GM13977 (cell line): ENCODE results near the gene ARF1.
A peak's percentile ranks its signal among the peaks of the same experiment; 100 is the strongest.

Source experiments
- DNase-seq: peaks from one replicate; pipeline ENCODE4 v3.0.0; 2012; ENCODE audit warnings: low spot score
- in situ Hi-C: fragments of 300-500 bp; cut with MboI; formaldehyde crosslinking; loops from one replicate; pipeline ENCODE4 v1.12.0; 2022; ENCODE audit warnings: low sequenced_read_pairs, low pct_unique_long_range_greater_than_20kb, mixed read lengths, inconsistent platforms; ENCODE audit not compliant: unreplicated experiment
- TF ChIP-seq, protein P1 (sequence below): IDR thresholded peaks from 2 replicates; pipeline ENCODE4 v1.5.1; 2012; ENCODE audit warnings: mild to moderate bottlenecking, control low read depth; ENCODE audit not compliant: insufficient read depth; ENCODE audit errors: extremely low read depth, missing control alignments

Gene ARF1

DNA sequence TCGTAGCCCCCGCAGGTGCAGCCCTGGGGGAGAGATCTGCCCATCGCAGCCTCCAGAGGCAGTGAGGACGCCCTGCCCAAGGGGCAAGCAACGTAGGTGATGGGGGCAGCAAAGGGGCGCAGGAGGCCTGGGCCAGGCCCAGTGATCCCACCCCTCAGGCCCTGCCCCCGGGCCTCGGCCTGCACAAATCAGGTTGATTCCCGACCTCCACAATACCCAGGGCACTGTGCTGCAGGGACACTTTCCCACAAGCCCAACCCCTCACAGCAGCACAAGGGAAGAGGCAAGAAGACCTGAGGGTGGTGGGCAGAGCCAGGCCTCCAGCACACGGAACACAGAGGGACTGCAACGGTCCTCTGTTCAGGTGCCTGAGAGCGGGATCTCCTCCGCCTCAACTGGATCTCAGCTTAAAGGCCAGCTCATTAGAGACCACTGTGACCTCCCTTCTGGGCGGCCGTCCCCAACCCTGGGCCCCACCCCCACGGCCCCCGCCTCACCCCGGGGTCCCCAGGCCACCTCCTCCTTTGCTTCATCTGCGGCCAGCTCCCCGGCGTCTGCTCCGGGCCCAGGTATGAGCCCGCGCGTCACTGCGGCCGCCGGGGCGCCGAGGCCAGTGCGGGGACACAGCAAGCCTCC lies 812 bp upstream of the ARF1 start:
- TF ChIP-seq, protein P1, sequence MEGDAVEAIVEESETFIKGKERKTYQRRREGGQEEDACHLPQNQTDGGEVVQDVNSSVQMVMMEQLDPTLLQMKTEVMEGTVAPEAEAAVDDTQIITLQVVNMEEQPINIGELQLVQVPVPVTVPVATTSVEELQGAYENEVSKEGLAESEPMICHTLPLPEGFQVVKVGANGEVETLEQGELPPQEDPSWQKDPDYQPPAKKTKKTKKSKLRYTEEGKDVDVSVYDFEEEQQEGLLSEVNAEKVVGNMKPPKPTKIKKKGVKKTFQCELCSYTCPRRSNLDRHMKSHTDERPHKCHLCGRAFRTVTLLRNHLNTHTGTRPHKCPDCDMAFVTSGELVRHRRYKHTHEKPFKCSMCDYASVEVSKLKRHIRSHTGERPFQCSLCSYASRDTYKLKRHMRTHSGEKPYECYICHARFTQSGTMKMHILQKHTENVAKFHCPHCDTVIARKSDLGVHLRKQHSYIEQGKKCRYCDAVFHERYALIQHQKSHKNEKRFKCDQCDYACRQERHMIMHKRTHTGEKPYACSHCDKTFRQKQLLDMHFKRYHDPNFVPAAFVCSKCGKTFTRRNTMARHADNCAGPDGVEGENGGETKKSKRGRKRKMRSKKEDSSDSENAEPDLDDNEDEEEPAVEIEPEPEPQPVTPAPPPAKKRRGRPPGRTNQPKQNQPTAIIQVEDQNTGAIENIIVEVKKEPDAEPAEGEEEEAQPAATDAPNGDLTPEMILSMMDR, result no peak
- in situ Hi-C loops, result no loop called here
- peak; percentile 59 for DNase-seq

DNA sequence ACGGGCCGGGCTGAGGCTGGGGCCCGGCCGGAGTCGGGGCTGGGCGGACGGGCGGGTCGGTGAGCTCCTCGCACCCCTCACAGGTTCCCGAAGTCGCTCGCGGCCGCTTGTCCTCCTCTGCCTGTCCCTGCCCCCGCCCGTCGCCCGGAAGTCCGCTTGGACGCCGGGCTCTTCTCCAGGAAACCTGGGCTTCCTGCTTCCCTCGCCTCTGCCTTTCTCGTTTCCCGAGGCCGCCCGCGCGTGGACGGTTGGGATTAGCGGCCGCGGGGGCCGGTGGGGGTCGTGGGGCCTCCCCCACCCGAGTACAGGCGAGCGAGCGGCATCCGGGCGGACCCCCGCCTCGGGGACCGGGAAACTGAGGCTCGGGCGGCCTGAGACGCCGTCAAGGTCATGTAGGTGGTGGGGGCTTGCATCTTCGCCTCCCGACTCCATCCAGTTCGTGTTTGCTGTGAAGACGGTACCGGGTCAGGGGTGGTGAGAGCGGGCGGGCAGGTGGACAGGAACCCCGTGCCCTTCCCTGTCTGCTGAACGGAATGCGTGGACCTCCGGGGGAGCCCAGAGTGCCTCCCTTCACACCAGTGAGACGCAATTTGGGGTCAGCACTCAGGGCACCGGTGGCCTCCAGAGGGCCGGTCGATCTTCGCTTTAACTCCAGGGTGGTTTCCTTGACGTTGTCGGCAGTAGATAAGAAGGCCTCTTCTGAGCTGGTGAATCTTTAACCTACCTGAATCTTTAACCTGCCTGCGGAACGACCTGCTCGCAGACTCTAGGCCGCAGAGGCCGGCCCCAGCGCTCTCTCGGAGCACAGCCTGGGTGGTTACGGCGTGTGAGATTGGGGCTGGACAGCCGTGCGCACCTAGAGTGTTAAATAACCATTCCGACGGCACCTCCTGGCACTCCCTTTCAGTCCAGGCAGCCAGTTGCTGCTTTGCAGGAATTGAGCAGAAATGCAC lies 686 bp downstream of the ARF1 start:
- DNase-seq, result peak; percentile 62
- in situ Hi-C loops, result no loop called here
- TF ChIP-seq, protein P1, result no peak

DNA sequence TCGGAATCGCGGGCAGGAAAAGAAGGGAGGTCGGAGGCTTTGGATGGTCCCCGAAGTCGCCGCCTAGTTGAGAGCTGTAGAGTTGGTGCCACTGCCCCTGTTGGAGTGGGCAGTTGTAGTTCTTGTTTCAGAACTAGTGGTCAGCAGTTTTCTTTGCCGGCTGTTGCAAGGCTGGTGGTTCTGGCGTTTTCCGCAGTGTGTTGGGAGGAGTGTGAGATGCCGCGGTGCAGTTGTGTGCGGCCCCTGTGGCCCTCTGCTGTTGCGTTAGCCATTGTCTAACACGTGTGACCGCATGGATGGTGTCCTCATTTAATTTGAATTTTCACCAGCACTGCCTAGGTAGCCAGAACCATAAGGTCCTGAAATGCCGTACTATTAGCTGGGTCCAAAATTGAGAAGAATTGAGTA lies 1.4 kb downstream of the ARF1 start:
- TF ChIP-seq, protein P1, result no peak
- in situ Hi-C loops, result no loop called here
- no peak for DNase-seq

DNA sequence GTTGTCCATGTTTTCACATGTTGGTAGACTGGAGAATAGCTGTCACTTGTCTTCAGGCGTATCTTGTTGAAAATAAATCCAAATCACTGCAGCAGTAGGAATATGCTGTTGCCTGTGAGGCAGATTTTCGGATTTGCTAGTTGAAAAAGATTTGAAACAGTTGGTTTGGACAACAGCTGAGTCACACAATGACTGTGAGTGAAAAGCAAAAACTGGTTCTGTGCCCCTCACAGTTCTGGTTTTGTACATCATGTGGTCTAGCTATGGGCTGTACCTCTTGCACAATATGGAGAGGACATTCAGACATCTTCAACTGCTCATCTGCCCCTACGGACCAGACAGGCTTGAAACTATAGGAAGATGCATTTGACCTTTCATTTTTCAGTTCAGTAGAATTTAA lies 1.8 kb downstream of the ARF1 start:
- in situ Hi-C loops, result no loop called here
- DNase-seq, result no peak

DNA sequence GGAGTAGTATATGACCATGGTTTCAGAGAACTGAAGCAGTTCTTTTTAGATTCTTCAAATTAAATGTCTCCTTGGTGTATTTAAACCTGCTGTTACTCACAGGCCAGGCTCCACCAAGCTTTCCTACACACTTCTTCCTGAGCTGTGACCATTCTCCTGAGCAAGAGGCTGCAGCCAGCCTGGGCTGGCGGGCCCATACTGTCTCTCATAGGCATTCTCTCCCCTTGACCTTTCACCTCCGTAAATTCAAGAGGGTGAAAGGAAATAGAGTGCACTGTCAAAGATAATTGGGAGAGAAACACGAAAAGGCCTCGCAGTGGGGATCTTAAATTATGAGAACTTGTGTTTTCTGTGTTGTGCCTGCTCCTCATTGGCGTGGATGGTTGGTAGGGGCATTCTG lies 2.3 kb downstream of the ARF1 start:
- in situ Hi-C loops, result no loop called here
- TF ChIP-seq, protein P1, result no peak
- no peak for DNase-seq

More for the DNA sequence above, 1.8 kb downstream of the ARF1 start:
- TF ChIP-seq, protein P1, result no peak

DNA sequence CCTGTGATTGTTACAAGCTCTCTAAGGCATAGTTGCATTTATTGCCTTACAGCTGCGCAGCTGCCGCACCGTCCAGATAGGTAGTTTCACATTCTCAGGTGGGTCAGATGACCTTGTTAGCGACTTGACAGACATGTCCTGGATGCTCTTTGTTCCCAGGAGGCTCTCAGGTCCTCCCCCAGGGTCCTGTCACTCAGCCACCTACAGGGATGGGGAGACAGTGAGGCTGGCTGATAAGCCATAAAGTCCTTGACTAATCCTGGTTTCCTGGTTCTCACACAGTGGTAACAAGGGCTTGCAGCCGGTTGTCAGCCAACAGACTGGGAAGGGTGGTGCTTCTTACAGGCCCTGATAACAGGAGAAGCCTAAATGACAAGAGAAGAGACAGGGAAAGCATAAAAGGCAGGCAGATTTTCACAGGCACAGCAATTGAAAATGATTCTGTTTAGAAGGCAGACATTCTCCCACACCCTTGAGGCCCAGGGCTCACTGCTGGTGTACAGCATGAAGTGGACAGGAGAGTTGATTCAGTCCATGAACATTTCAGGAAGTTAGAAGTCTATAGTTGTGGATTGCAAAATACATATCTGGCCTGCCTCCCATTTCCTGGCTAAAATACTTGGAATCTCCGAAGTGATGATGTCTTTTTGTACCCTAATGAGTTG lies 2.9 kb downstream of the ARF1 start:
- no peak for DNase-seq
- TF ChIP-seq, protein P1, result no peak
- in situ Hi-C loops, result no loop called here
